Measurements from ENCODE around the gene LIPC. TPM values are rescaled to one million over a fixed set of nuclear protein-coding genes. Genes with fewer than 3 reads are reported as not detected.

The LIPC gene
- total RNA-seq, 2 experiments from 2014 or later: 0.61 to 1.2 TPM

DNA sequence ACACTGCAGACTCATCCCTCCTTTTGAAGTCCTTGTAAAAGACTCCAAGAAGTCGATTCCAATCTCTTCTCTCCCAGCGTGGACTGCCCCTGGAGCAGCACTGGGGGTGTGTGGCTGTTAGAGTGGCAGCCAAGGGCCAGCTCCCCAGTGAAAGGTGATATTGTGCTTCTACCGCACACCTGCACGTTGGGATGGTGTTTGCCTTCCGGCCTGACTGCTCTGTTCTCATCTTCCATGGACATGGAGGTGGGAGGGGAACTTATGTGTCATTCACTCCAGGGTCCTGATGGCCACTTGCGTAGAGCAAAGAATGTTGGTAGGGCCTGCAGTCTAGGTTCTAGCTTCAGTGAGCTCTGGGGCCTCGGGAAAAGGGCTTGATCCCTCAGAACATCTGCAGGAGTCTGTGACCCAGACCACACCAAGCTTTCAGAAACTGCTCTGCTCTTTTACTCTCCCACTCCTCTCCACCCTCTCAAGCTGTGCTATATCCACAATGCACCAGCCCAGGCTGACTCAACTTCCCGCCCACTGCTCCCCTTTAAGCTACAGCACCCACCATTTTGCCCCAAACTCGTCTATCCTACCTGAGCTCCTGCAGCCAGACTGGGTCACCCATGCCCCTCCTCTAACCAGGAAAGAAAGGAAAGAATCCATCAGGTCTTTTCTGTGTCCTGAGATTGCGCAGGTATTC lies 31.3 kb downstream of the LIPC start:
- Mint-ChIP-seq H3K27me3 (no peaks in the 10 kb centered on the region), H3K4me1 (ENCODE audit: low read depth) (peaks cover 36% of the 10 kb centered on the region), H3K9me3 (no peaks in the 10 kb centered on the region), H3K27ac (no peak overlapping the region), H3K36me3 (ENCODE audit: low read depth) (no peaks in the 10 kb centered on the region), H3K4me3 (no peak overlapping the region)
- intact Hi-C loops (cut with DNase I, micrococcal nuclease): no loop called here
- DNase-seq: no peak
- Histone ChIP-seq H3K27ac (ENCODE audit: low read depth in 1 of 2, low read length in 2 of 2) (no peak overlapping the region), H3K4me1 (ENCODE audit: insufficient read depth, low read length) (peaks cover 22% of the 10 kb centered on the region), H3K27me3 (ENCODE audit: control insufficient read depth in 1 of 2, insufficient read depth in 2 of 2, low read length in 2 of 2) (no peaks in the 10 kb centered on the region), H3K9me3 (ENCODE audit: control insufficient read depth in 1 of 2, insufficient read depth in 1 of 2, low read length in 2 of 2) (no peaks in the 10 kb centered on the region), H3K4me3 (ENCODE audit: low read length) (no peak overlapping the region), H3K36me3 (ENCODE audit: insufficient read depth, low read length) (no peaks in the 10 kb centered on the region)
- no peak for ATAC-seq (ENCODE audit: poor library complexity)
- ChIA-PET POLR2A (interaction anchor here (1.1 kb wide), 1 partner anchor 20 kb away, joined by 3 read pairs; no protein-coding TSS in a partner anchor), CTCF (no interaction called here)
- TF ChIP-seq, protein P1, sequence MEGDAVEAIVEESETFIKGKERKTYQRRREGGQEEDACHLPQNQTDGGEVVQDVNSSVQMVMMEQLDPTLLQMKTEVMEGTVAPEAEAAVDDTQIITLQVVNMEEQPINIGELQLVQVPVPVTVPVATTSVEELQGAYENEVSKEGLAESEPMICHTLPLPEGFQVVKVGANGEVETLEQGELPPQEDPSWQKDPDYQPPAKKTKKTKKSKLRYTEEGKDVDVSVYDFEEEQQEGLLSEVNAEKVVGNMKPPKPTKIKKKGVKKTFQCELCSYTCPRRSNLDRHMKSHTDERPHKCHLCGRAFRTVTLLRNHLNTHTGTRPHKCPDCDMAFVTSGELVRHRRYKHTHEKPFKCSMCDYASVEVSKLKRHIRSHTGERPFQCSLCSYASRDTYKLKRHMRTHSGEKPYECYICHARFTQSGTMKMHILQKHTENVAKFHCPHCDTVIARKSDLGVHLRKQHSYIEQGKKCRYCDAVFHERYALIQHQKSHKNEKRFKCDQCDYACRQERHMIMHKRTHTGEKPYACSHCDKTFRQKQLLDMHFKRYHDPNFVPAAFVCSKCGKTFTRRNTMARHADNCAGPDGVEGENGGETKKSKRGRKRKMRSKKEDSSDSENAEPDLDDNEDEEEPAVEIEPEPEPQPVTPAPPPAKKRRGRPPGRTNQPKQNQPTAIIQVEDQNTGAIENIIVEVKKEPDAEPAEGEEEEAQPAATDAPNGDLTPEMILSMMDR (IDR thresholded peaks at IDR 0.05): no peak

DNA sequence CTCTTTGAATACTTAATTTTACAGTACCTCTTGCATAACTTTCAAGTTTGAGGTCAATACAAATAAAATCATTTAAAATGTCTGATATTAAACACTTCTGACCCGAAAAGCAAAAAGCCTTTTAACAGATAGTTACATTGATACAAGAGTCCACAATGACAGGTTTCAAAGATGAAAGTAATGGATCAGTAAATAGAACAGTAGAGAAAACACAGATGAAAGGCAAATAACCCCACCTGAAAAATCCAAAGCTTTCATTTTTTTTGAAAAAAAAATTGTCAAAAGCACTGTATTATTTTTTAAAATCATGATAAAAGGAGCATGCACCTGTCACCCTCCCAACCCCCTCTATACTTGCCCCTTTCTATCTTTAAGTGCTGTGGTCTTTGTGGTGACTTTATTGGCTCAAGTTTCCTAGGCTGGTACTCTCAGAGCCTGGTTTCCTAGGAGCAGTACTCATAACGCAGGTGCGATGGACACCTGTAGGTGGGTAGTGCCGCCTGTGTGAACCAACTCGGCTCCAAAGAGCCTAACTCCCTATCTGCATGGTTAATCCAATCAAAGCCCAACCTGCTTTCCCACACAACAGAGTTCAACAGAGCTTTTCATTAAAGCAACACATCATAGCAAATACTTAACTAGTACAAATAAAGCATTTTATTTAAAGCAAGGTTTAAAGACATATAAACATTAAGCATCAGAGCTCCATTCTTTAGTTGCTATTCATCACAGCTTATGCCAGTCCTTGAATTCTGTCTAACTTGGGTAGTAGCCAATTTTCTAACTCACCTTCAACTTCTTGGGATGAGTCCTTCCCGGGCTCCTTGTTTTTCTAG lies 32.2 kb downstream of the LIPC start:
- Histone ChIP-seq H3K4me1 (ENCODE audit: insufficient read depth, low read length) (peaks cover 14% of the 10 kb centered on the region), H3K9me3 (ENCODE audit: control insufficient read depth in 1 of 2, insufficient read depth in 1 of 2, low read length in 2 of 2) (no peaks in the 10 kb centered on the region), H3K4me3 (ENCODE audit: low read length) (no peak overlapping the region), H3K27me3 (ENCODE audit: control insufficient read depth in 1 of 2, insufficient read depth in 2 of 2, low read length in 2 of 2) (no peaks in the 10 kb centered on the region), H3K36me3 (ENCODE audit: insufficient read depth, low read length) (no peaks in the 10 kb centered on the region), H3K27ac (ENCODE audit: low read depth in 1 of 2, low read length in 2 of 2) (no peak overlapping the region)
- POLR2A ChIA-PET: interaction anchor here (0.7 to 1.1 kb wide), 2 partner anchors 19 to 340 kb away, joined by 3 read pairs; no protein-coding TSS in a partner anchor
- Mint-ChIP-seq H3K9me3 (no peaks in the 10 kb centered on the region), H3K4me3 (no peak overlapping the region), H3K36me3 (ENCODE audit: low read depth) (no peaks in the 10 kb centered on the region), H3K27ac (no peak overlapping the region), H3K4me1 (ENCODE audit: low read depth) (peaks cover 27% of the 10 kb centered on the region), H3K27me3 (no peaks in the 10 kb centered on the region)
- CTCF ChIA-PET: no interaction called here
- DNase-seq (no peak), ATAC-seq (ENCODE audit: poor library complexity) (no peak)
- TF ChIP-seq, protein P1 (IDR thresholded peaks at IDR 0.05): no peak
- intact Hi-C loops (cut with DNase I, micrococcal nuclease): no loop called here

DNA sequence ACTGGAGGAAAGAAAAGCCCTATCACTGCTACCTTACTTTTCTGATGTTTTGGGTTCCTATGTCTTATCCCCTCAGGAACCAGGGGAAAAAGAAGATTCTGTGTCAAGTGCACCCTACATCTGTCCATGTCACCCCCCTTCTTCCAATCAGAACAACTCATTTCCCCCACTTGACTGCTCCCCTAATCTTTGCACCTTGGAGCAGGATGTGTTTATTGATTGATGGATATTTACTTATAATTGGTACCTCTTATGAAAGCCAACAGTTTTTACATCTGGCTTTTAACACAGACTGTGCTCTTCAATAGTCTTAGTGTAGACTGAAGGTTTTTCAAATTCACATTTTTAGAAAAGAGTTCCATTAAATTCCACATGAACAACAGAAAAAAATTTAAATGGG lies 33.3 kb downstream of the LIPC start:
- ChIA-PET POLR2A (interaction anchor here (0.6 kb wide), 1 partner anchor 1037 kb away, joined by 4 read pairs; no protein-coding TSS in a partner anchor), CTCF (no interaction called here)
- H3K4me1 Mint-ChIP-seq (ENCODE audit: low read depth): peaks cover 21% of the 10 kb centered on the region
- H3K27me3 Mint-ChIP-seq: no peaks in the 10 kb centered on the region
- TF ChIP-seq, protein P1 (IDR thresholded peaks at IDR 0.05): no peak
- no peak overlapping the region for H3K4me3 ChIP-seq (ENCODE audit: low read length)
- no peak overlapping the region for H3K27ac Mint-ChIP-seq
- ATAC-seq (ENCODE audit: poor library complexity) (no peak), DNase-seq (no peak)
- no peak overlapping the region for H3K4me3 Mint-ChIP-seq
- H3K36me3 Mint-ChIP-seq (ENCODE audit: low read depth): no peaks in the 10 kb centered on the region
- no peak overlapping the region for H3K27ac ChIP-seq (ENCODE audit: low read depth in 1 of 2, low read length in 2 of 2)
- no peaks in the 10 kb centered on the region for H3K27me3 ChIP-seq (ENCODE audit: control insufficient read depth in 1 of 2, insufficient read depth in 2 of 2, low read length in 2 of 2)
- intact Hi-C loops (cut with DNase I, micrococcal nuclease): no loop called here
- peaks cover 4% of the 10 kb centered on the region for H3K4me1 ChIP-seq (ENCODE audit: insufficient read depth, low read length)
- no peaks in the 10 kb centered on the region for H3K9me3 ChIP-seq (ENCODE audit: control insufficient read depth in 1 of 2, insufficient read depth in 1 of 2, low read length in 2 of 2)
- no peaks in the 10 kb centered on the region for H3K9me3 Mint-ChIP-seq
- H3K36me3 ChIP-seq (ENCODE audit: insufficient read depth, low read length): no peaks in the 10 kb centered on the region
